Activated CD8-positive, alpha-beta memory T cell treated with anti-CD3 and anti-CD28 coated beads for 1 hour (primary cell): ENCODE results near the gene COL4A5.

Experiments used
- DNase-seq, 2 donors: peaks; one replicate each; pipeline ENCODE4 v3.0.0-alpha.2; 2020; ENCODE audit warnings: low read depth in 1 of 2; ENCODE audit errors: extremely low read depth in 1 of 2

COL4A5 gene

GRCh38 chrX:108640817-108641216, 201.2 kb downstream of the COL4A5 start:
- no peak for DNase-seq

- no peak for DNase-seq
These were observed 202.1 kb downstream of the COL4A5 start for GRCh38 chrX:108641589-108642272.

GRCh38 chrX:108642273-108642628, 202.6 kb downstream of the COL4A5 start:
- no peak for DNase-seq

- DNase-seq: no peak
These were observed 225.1 kb downstream of the COL4A5 start for GRCh38 chrX:108664701-108665100.

- DNase-seq: no peak
These were observed 226.5 kb downstream of the COL4A5 start for GRCh38 chrX:108666101-108666500.

- DNase-seq: no peak
These were observed 231.9 kb downstream of the COL4A5 start for GRCh38 chrX:108671526-108671925.

- no peak for DNase-seq
These were observed 257.1 kb downstream of the COL4A5 start for GRCh38 chrX:108696690-108697089.

GRCh38 chrX:108699368-108699767, 259.7 kb downstream of the COL4A5 start:
- DNase-seq: no peak

- DNase-seq: no peak
These were observed 262.0 kb downstream of the COL4A5 start for GRCh38 chrX:108701633-108702032.

GRCh38 chrX:108702530-108702929, 262.9 kb downstream of the COL4A5 start:
- no peak for DNase-seq

- no peak for DNase-seq
These were observed 265.2 kb downstream of the COL4A5 start for GRCh38 chrX:108704839-108705238.

GRCh38 chrX:108712886-108713285, 273.2 kb downstream of the COL4A5 start:
- DNase-seq: no peak

GRCh38 chrX:108722561-108722960, 282.9 kb downstream of the COL4A5 start:
- DNase-seq: no peak

GRCh38 chrX:108726748-108727147, 287.1 kb downstream of the COL4A5 start:
- DNase-seq: no peak

GRCh38 chrX:108731153-108731552, 291.5 kb downstream of the COL4A5 start:
- no peak for DNase-seq

GRCh38 chrX:108732630-108733321, 293.1 kb downstream of the COL4A5 start:
- DNase-seq: no peak

GRCh38 chrX:108734426-108734825, 294.8 kb downstream of the COL4A5 start:
- DNase-seq: no peak

GRCh38 chrX:108735091-108735678, 295.5 kb downstream of the COL4A5 start:
- DNase-seq: no peak

GRCh38 chrX:108735679-108736508, 296.3 kb downstream of the COL4A5 start:
- no peak for DNase-seq

- DNase-seq: no peak
These were observed 297.2 kb downstream of the COL4A5 start, which contains the start of gene IRS4 for GRCh38 chrX:108736509-108737479. IRS4 (minus strand) TSS chrX:108736563.
